Glutamatergic neuron (in vitro differentiated cells): Measurements from ENCODE around the gene TRAF3IP1. TPM values are rescaled to one million over a fixed set of nuclear protein-coding genes. Genes with fewer than 3 reads are reported as not detected.
"Not testable (repeated sequence)": the region's sequence is repeated elsewhere in the genome, so short reads cannot be mapped to it uniquely, and the experiment has no call there.

ENCODE experiments used
- DNase-seq: peaks from one replicate; pipeline ENCODE4 v3.0.0; 2022
- H3K27ac Mint-ChIP-seq: one replicate; pipeline ENCODE4 v1.8.0; 2020; ENCODE audit warnings: mild to moderate bottlenecking, mixed read lengths, inconsistent platforms; ENCODE audit not compliant: unreplicated experiment
- H3K27me3 Mint-ChIP-seq: one replicate; pipeline ENCODE4 v1.8.0; 2020; ENCODE audit warnings: mild to moderate bottlenecking, moderate library complexity, mixed read lengths, inconsistent platforms; ENCODE audit not compliant: unreplicated experiment
- H3K36me3 Mint-ChIP-seq: one replicate; pipeline ENCODE4 v1.8.0; 2020; ENCODE audit warnings: mild to moderate bottlenecking, mixed read lengths, inconsistent platforms; ENCODE audit not compliant: unreplicated experiment
- H3K4me1 Mint-ChIP-seq: one replicate; pipeline ENCODE4 v1.8.0; 2020; ENCODE audit warnings: mild to moderate bottlenecking, low read depth, mixed read lengths, inconsistent platforms; ENCODE audit not compliant: unreplicated experiment
- H3K4me3 Mint-ChIP-seq: one replicate; pipeline ENCODE4 v1.8.0; 2020; ENCODE audit warnings: mild to moderate bottlenecking, mixed read lengths, inconsistent platforms; ENCODE audit not compliant: unreplicated experiment
- H3K9me3 Mint-ChIP-seq: one replicate; pipeline ENCODE4 v1.8.0; 2020; ENCODE audit warnings: mild to moderate bottlenecking, moderate library complexity, mixed read lengths, inconsistent platforms; ENCODE audit not compliant: unreplicated experiment
- CTCF ChIP-seq: fragments of 200-600 bp; sonication (generic); IDR thresholded peaks from one replicate; pipeline ENCODE4 v1.5.0; 2021; ENCODE audit not compliant: partially characterized antibody, unreplicated experiment
- total RNA-seq: library from RNA; stranded (reverse); fragmentation: NEBNext Ultra II Directional; extraction: Animal tissue kit (Norgen Biotek cat#: 25700); gene quantifications from one replicate; pipeline ENCODE4 v1.2.1, GENCODE V29; 2021; ENCODE audit not compliant: unreplicated experiment

TRAF3IP1 gene
- total RNA-seq, 1 donor from 2014 or later = 10.3 TPM

- H3K27ac Mint-ChIP-seq = no peak overlapping the region
- no peaks in the 10 kb centered on the region for H3K4me1 Mint-ChIP-seq
- DNase-seq = no peak
- peaks cover 7% of the 10 kb centered on the region for H3K36me3 Mint-ChIP-seq
- peaks cover 2% of the 10 kb centered on the region for H3K9me3 Mint-ChIP-seq
- H3K4me3 Mint-ChIP-seq = no peak overlapping the region
- TF ChIP-seq CTCF = no peak
- no peaks in the 10 kb centered on the region for H3K27me3 Mint-ChIP-seq
Observed at GRCh38 chr2:238327751-238328150, 7.4 kb downstream of the TRAF3IP1 start.

GRCh38 chr2:238330391-238330790 is 10.1 kb downstream of the TRAF3IP1 start:
- no peak for DNase-seq
- Mint-ChIP-seq H3K36me3 (peaks cover 7% of the 10 kb centered on the region), H3K4me3 (no peak overlapping the region), H3K27ac (no peak overlapping the region), H3K4me1 (no peaks in the 10 kb centered on the region), H3K27me3 (no peaks in the 10 kb centered on the region), H3K9me3 (peaks cover 2% of the 10 kb centered on the region)
- no peak for TF ChIP-seq CTCF

GRCh38 chr2:238331916-238332315 is 11.6 kb downstream of the TRAF3IP1 start:
- Mint-ChIP-seq H3K27me3 (no peaks in the 10 kb centered on the region), H3K4me1 (no peaks in the 10 kb centered on the region), H3K27ac (no peak overlapping the region), H3K36me3 (peaks cover 7% of the 10 kb centered on the region), H3K4me3 (no peak overlapping the region), H3K9me3 (peaks cover 2% of the 10 kb centered on the region)
- no peak for DNase-seq
- no peak for TF ChIP-seq CTCF

GRCh38 chr2:238334885-238335284 is 14.6 kb downstream of the TRAF3IP1 start:
- Mint-ChIP-seq H3K27ac (no peak overlapping the region), H3K27me3 (no peaks in the 10 kb centered on the region), H3K4me1 (no peaks in the 10 kb centered on the region), H3K4me3 (no peak overlapping the region), H3K9me3 (no peaks in the 10 kb centered on the region), H3K36me3 (no peaks in the 10 kb centered on the region)
- no peak for DNase-seq
- no peak for TF ChIP-seq CTCF

- H3K4me3 Mint-ChIP-seq, H3K9me3 Mint-ChIP-seq, H3K27ac Mint-ChIP-seq, H3K36me3 Mint-ChIP-seq, DNase-seq, H3K4me1 Mint-ChIP-seq, H3K27me3 Mint-ChIP-seq: not testable (repeated sequence)
Observed at GRCh38 chr2:238335591-238335990, 15.3 kb downstream of the TRAF3IP1 start.

GRCh38 chr2:238336151-238336550 is 15.8 kb downstream of the TRAF3IP1 start:
- DNase-seq = no peak
- Mint-ChIP-seq H3K36me3 (no peaks in the 10 kb centered on the region), H3K27ac (no peak overlapping the region), H3K4me3 (no peak overlapping the region), H3K9me3 (no peaks in the 10 kb centered on the region), H3K4me1 (no peaks in the 10 kb centered on the region), H3K27me3 (no peaks in the 10 kb centered on the region)
- TF ChIP-seq CTCF = no peak
